Activated CD8-positive, alpha-beta T cell treated with anti-CD3 and anti-CD28 coated beads for 36 hours (primary cell): ENCODE data around the gene KRT78. TPM values are rescaled to one million over a fixed set of nuclear protein-coding genes. Genes with fewer than 3 reads are reported as not detected.

Experiments used
- ATAC-seq: fragments of 200-7000 bp; cut with Tn5 transposase; one replicate; pipeline ENCODE4 v1.10.0; 2021; ENCODE audit warnings: mild to moderate bottlenecking, moderate library complexity
- CTCF ChIA-PET: fragments of 350-600 bp; sonication (Branson Sonifier 250); formaldehyde crosslinking; loops from one replicate; lab custom pipeline; 2021; ENCODE audit warnings: antibody characterized with exemption; lab: Charles Lee
- POLR2A ChIA-PET: fragments of 350-600 bp; sonication (Branson Sonifier 250); formaldehyde crosslinking; loops from one replicate; lab custom pipeline; 2021; ENCODE audit warnings: antibody characterized with exemption; lab: Charles Lee
- DNase-seq: peaks from one replicate; pipeline ENCODE4 v3.0.0-alpha.2; 2020
- H3K27ac Mint-ChIP-seq: one replicate; pipeline ENCODE4 v1.8.0; 2021; ENCODE audit warnings: mild to moderate bottlenecking, mixed read lengths
- H3K27me3 Mint-ChIP-seq: one replicate; pipeline ENCODE4 v1.8.0; 2021; ENCODE audit warnings: mixed read lengths
- H3K36me3 Mint-ChIP-seq: one replicate; pipeline ENCODE4 v1.8.0; 2021; ENCODE audit warnings: low read depth, mixed read lengths
- H3K4me1 Mint-ChIP-seq: one replicate; pipeline ENCODE4 v1.8.0; 2021; ENCODE audit warnings: low read depth, mixed read lengths
- H3K4me3 Mint-ChIP-seq: one replicate; pipeline ENCODE4 v1.8.0; 2021; ENCODE audit warnings: mild to moderate bottlenecking, moderate library complexity, mixed read lengths
- H3K9me3 Mint-ChIP-seq: one replicate; pipeline ENCODE4 v1.8.0; 2021; ENCODE audit warnings: mixed read lengths
- intact Hi-C: fragments of 100-400 bp; cut with micrococcal nuclease; formaldehyde crosslinking; loops from one replicate; pipeline ENCODE4 v1.10.0; 2022
- total RNA-seq, 2 experiments: library from RNA; stranded (reverse); gene quantifications; one replicate each; pipeline ENCODE4 v1.2.3, GENCODE V29; 2021
- TF ChIP-seq, protein P1 (sequence below): fragments of 200-600 bp; IDR thresholded peaks from one replicate; pipeline ENCODE4 v1.8.0; 2022; ENCODE audit warnings: antibody characterized with exemption, mild to moderate bottlenecking

Gene KRT78
- total RNA-seq, 2 experiments from 2014 or later = not detected

DNA sequence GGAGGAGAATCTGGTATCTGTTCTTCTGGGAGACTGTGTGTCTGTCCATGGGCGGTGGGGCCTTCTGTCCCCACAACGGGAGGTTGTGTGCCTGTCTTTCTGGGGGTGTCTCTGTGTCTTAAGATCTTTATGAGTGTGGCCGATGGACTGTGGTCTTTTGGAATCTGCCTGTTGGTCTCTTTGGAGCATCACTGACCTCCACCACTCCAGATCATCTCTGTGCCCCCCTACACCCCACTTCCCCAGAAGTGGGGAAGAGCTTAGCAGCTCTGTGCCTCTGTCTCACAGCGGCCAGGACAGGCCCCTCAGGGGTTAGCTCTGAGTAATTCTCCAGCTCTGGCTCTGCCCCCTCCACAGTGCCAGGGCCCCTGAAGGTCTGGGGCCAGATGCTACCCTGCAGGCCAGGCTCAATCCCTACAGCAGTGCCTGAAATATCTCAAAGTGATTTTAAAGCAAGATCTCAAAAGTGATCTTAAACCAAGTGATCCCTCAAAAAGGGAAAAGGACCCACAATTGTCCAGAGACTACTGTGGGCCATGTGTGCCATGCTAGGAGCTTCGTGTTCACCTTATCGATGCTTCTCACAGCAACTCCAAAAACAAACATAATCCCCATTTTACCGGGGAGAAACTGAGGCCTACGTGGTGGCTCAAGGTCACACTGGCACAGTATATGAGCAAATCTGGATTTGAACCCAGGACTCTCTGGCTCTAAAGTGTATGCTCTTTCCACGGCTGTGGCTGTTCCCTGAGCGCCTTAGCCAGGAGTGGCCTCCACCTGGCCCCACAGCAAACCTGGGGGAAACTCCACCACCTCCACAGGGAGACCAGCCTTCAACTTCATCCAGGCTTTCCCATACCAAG is 26.0 kb upstream of the KRT78 start:
- DNase-seq = no peak
- ChIA-PET POLR2A (no interaction called here), CTCF (interaction anchor here (1.0 to 14.2 kb wide), 10 partner anchors 9 to 503 kb away, joined by 3 to 552 read pairs (median 4); partner anchors contain the start of genes EIF4B and KRT74)
- Mint-ChIP-seq H3K36me3 (no peaks in the 10 kb centered on the region), H3K4me1 (peaks cover 20% of the 10 kb centered on the region), H3K4me3 (peak overlapping the region; percentile 58), H3K27me3 (no peaks in the 10 kb centered on the region), H3K9me3 (no peaks in the 10 kb centered on the region), H3K27ac (no peak overlapping the region)
- intact Hi-C loops = loop anchor here (10.0 kb wide), 2 partner anchors 500 to 720 kb away; no protein-coding TSS in a partner anchor
- ATAC-seq = no peak
- TF ChIP-seq, protein P1, sequence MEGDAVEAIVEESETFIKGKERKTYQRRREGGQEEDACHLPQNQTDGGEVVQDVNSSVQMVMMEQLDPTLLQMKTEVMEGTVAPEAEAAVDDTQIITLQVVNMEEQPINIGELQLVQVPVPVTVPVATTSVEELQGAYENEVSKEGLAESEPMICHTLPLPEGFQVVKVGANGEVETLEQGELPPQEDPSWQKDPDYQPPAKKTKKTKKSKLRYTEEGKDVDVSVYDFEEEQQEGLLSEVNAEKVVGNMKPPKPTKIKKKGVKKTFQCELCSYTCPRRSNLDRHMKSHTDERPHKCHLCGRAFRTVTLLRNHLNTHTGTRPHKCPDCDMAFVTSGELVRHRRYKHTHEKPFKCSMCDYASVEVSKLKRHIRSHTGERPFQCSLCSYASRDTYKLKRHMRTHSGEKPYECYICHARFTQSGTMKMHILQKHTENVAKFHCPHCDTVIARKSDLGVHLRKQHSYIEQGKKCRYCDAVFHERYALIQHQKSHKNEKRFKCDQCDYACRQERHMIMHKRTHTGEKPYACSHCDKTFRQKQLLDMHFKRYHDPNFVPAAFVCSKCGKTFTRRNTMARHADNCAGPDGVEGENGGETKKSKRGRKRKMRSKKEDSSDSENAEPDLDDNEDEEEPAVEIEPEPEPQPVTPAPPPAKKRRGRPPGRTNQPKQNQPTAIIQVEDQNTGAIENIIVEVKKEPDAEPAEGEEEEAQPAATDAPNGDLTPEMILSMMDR = no peak

DNA sequence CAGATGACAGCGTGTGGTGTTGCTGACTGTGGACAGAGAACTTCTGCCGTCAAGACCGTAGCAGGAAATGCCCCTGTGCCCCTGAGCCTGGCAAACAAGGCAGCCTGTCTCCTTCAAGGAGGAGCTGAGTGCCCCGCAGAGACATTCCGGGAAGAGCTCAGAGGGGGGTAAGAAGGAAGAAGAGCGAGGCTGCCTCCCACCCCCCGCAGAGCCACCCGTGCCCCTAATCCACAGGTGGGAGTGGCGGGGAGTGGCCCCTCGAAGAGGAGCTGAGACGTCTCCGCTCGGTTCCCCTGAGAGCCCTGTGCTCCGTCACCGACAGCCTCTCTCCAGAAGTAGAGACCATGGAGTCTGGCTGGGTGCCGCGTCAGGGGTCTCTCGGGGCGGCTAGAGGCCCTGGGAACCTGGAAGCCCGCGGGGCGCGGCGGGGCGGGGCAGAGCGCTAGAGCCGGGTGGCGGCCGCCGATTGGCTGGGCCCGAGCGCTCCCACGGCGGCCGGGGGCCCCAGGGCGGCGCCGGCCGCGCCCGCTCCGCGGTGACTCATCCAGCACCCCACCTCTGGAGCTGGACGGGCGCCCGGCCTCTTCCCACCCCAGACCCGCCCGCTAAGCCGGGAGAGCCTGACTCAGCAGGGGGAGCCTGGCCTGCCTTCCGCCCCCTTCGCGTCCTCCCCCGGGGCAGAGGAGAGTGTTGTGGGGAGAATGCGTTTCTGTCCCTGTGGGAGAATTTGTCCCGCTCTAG is 25.2 kb upstream of the KRT78 start:
- Mint-ChIP-seq H3K27ac (no peak overlapping the region), H3K9me3 (no peaks in the 10 kb centered on the region), H3K4me3 (peak overlapping the region; percentile 58), H3K4me1 (peaks cover 19% of the 10 kb centered on the region), H3K36me3 (no peaks in the 10 kb centered on the region), H3K27me3 (no peaks in the 10 kb centered on the region)
- peak; percentile 79 for ATAC-seq
- intact Hi-C loops = loop anchor here (10.0 kb wide), 2 partner anchors 499 to 719 kb away; no protein-coding TSS in a partner anchor
- CTCF ChIA-PET = interaction anchor here (1.0 to 14.2 kb wide), 11 partner anchors 8 to 502 kb away, joined by 3 to 552 read pairs (median 4); partner anchors contain the start of gene KRT74
- peak; percentile 68 for DNase-seq
- POLR2A ChIA-PET = interaction anchor here (0.9 kb wide), 1 partner anchor 8 kb away, joined by 3 read pairs; no protein-coding TSS in a partner anchor
- TF ChIP-seq, protein P1 = no peak

DNA sequence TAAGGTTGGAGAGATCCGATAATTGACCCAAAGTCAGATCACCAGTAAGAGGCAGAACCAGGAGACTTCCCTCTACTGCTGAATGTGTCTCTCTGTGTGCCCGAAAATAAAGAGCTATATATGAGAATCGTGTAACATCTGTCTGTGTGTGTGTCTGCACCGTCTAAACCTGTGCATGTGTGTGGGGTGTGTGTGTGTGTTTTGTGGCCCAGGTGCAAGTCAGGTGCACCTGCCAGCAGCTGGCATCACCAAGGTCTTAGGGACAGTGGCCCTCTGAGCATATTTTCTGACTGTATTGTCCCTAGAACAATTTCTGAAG is 24.7 kb upstream of the KRT78 start:
- ChIA-PET CTCF (interaction anchor here (1.0 to 14.2 kb wide), 11 partner anchors 8 to 502 kb away, joined by 3 to 552 read pairs (median 4); partner anchors contain the start of gene KRT74), POLR2A (interaction anchor here (0.9 kb wide), 1 partner anchor 9 kb away, joined by 3 read pairs; no protein-coding TSS in a partner anchor)
- no peak overlapping the region for H3K27ac Mint-ChIP-seq
- DNase-seq (no peak), ATAC-seq (no peak)
- intact Hi-C loops = loop anchor here (10.0 kb wide), 2 partner anchors 499 to 719 kb away; no protein-coding TSS in a partner anchor
- H3K9me3 Mint-ChIP-seq = no peaks in the 10 kb centered on the region
- peak overlapping the region; percentile 43 for H3K4me3 Mint-ChIP-seq
- H3K4me1 Mint-ChIP-seq = peaks cover 19% of the 10 kb centered on the region
- no peaks in the 10 kb centered on the region for H3K27me3 Mint-ChIP-seq
- TF ChIP-seq, protein P1 = no peak
- H3K36me3 Mint-ChIP-seq = no peaks in the 10 kb centered on the region

DNA sequence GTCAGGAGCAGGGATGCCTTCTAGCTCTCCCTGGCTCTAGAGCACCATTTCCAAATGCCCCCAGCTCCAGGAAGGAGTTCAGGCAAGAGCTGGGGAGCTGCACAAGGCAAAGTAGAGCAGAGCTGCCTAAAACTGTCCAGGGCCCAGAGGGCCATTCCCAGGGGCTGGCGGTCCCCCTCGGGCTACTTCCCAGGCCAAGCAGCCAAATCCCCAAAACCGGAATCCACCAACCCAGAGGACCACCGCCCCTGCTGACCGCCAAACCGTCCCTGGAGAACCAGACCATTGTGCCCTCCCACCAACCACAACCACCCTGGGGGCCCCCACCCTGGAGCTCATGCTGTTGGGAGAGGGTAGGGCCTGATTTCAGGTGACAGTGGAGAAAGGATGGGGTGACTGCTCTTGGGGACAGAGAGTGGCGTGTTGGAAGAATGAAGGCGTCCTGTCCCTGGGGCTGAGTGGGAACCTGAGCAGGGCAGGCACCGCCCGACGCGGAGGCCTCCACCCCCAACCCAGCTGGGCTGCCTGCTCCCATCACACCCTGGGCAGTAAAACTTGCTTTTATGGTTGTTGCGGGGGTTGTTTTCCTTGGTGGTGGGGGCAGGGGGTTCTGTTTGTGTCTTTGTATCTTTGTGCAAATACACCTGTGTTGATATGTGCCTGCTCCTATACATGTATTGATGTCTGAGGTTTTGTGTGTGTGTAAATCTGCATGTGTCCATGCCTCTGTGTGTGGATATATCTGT is 24.0 kb upstream of the KRT78 start:
- intact Hi-C loops = loop anchor here (10.0 kb wide), 2 partner anchors 498 to 718 kb away; no protein-coding TSS in a partner anchor
- Mint-ChIP-seq H3K27me3 (no peaks in the 10 kb centered on the region), H3K9me3 (no peaks in the 10 kb centered on the region), H3K4me3 (no peak overlapping the region), H3K27ac (no peak overlapping the region), H3K36me3 (no peaks in the 10 kb centered on the region), H3K4me1 (peaks cover 20% of the 10 kb centered on the region)
- ChIA-PET CTCF (interaction anchor here (0.7 to 14.2 kb wide), 10 partner anchors 9 to 501 kb away, joined by 3 to 552 read pairs (median 4); partner anchors contain the start of gene KRT74), POLR2A (interaction anchor here (0.9 kb wide), 1 partner anchor 9 kb away, joined by 3 read pairs; no protein-coding TSS in a partner anchor)
- ATAC-seq (no peak), DNase-seq (no peak)
- TF ChIP-seq, protein P1 = no peak
